B cell (primary cell): ENCODE measurements around the gene NCOA7. TPM values are rescaled to one million over a fixed set of nuclear protein-coding genes. Genes with fewer than 3 reads are reported as not detected.

Experiments
- ATAC-seq: fragments of 200-7000 bp; cut with Tn5 transposase; one replicate; pipeline ENCODE4 v1.10.0; 2021; ENCODE audit warnings: low read depth, mild to moderate bottlenecking, moderate number of reproducible peaks, moderate library complexity
- CTCF ChIA-PET: fragments of 350-600 bp; sonication (Branson Sonifier 250); formaldehyde crosslinking; loops from one replicate; lab custom pipeline; 2021; ENCODE audit warnings: antibody characterized with exemption, inconsistent platforms; lab: Charles Lee
- POLR2A ChIA-PET: fragments of 350-600 bp; sonication (Branson Sonifier 250); formaldehyde crosslinking; loops from one replicate; lab custom pipeline; 2021; ENCODE audit warnings: antibody characterized with exemption; lab: Charles Lee
- DNase-seq: peaks from one replicate; pipeline ENCODE4 v3.0.0; 2013
- H2AFZ ChIP-seq: 2 replicates; pipeline ENCODE4 v1.6.1; 2012; ENCODE audit warnings: mild to moderate bottlenecking, low read depth, low read length; ENCODE audit not compliant: insufficient read depth, poor library complexity, severe bottlenecking
- H3K27ac ChIP-seq, 2 donors: 1 replicate in 1 of 2; 2 replicates in 1 of 2; pipeline ENCODE4 v1.5.1; 2012 to 2013; ENCODE audit warnings: low read length in 2 of 2, mild to moderate bottlenecking in 2 of 2, moderate library complexity in 1 of 2
- H3K27me3 ChIP-seq, 4 experiments: fragments of 200-600 bp in 1 of 4; sonication (generic) in 1 of 4; replicated peaks in 1 of 4; 1 replicate in 2 of 4; 2 replicates in 2 of 4; pipeline versions ENCODE4 v1.6.1 to v1.7.0; 2013 to 2016; ENCODE audit warnings: low read length in 3 of 4, mild to moderate bottlenecking in 2 of 4, mixed read lengths in 1 of 4, moderate library complexity in 1 of 4; ENCODE audit not compliant: insufficient read depth in 4 of 4, control insufficient read depth in 3 of 4; ENCODE audit errors: control extremely low read depth in 1 of 4
- H3K36me3 ChIP-seq, 2 experiments: replicated peaks in 1 of 2; 1 replicate in 1 of 2; 2 replicates in 1 of 2; pipeline versions ENCODE4 v1.6.1 to v1.7.1; 2013; ENCODE audit warnings: low read length in 1 of 2; ENCODE audit not compliant: insufficient read depth in 2 of 2, control insufficient read depth in 1 of 2; ENCODE audit errors: control extremely low read depth in 1 of 2, extremely low read depth in 1 of 2
- H3K4me1 ChIP-seq, 2 donors: fragments of 200-600 bp in 1 of 2; sonication (generic) in 1 of 2; 1 replicate in 1 of 2; 2 replicates in 1 of 2; pipeline versions ENCODE4 v1.5.1 to v1.6.1; 2013 to 2017; ENCODE audit warnings: low read length in 2 of 2; ENCODE audit not compliant: control insufficient read depth in 2 of 2, insufficient read depth in 2 of 2
- H3K4me2 ChIP-seq: replicated peaks from 2 replicates; pipeline ENCODE3; 2012; ENCODE audit warnings: mild to moderate bottlenecking, low read depth, low read length; ENCODE audit not compliant: poor library complexity, severe bottlenecking
- H3K4me3 ChIP-seq, 5 experiments: fragments of 200-600 bp in 1 of 5; sonication (generic) in 1 of 5; 1 replicate in 3 of 5; 2 replicates in 2 of 5; pipeline versions ENCODE4 v1.5.1 to v1.7.0; 2011 to 2016; ENCODE audit warnings: low read length in 4 of 5, mild to moderate bottlenecking in 4 of 5, low read depth in 2 of 5, control low read depth in 1 of 5, moderate library complexity in 1 of 5; ENCODE audit not compliant: insufficient read depth in 1 of 5; ENCODE audit errors: control extremely low read depth in 1 of 5, extremely low read depth in 1 of 5
- H3K79me2 ChIP-seq: fragments of 200-600 bp; sonication (generic); one replicate; pipeline ENCODE4 v1.6.0; 2016; ENCODE audit warnings: low read length; ENCODE audit not compliant: control insufficient read depth, insufficient read depth
- H3K9ac ChIP-seq: fragments of 200-600 bp; sonication (generic); 2 replicates; pipeline ENCODE4 v1.6.1; 2017; ENCODE audit warnings: mild to moderate bottlenecking, low read length, moderate library complexity
- H3K9me3 ChIP-seq, 3 donors: one replicate each; pipeline versions ENCODE4 v1.6.1 to v1.7.1; 2013; ENCODE audit warnings: low read length in 2 of 3; ENCODE audit not compliant: control insufficient read depth in 2 of 3, insufficient read depth in 1 of 3; ENCODE audit errors: control extremely low read depth in 1 of 3
- H4K20me1 ChIP-seq: 2 replicates; pipeline ENCODE4 v1.6.0; 2012; ENCODE audit warnings: mild to moderate bottlenecking, low read length; ENCODE audit not compliant: insufficient read depth, control insufficient read depth, poor library complexity, severe bottlenecking
- H3K27ac Mint-ChIP-seq: one replicate; pipeline ENCODE4 v1.8.0; 2021; ENCODE audit warnings: mixed read lengths
- H3K27me3 Mint-ChIP-seq: one replicate; pipeline ENCODE4 v1.8.0; 2021; ENCODE audit warnings: mixed read lengths
- H3K4me1 Mint-ChIP-seq: one replicate; pipeline ENCODE4 v1.8.0; 2021; ENCODE audit warnings: mixed read lengths
- H3K4me3 Mint-ChIP-seq: one replicate; pipeline ENCODE4 v1.8.0; 2021; ENCODE audit warnings: mixed read lengths
- H3K9me3 Mint-ChIP-seq: one replicate; pipeline ENCODE4 v1.8.0; 2022; ENCODE audit warnings: mixed read lengths; ENCODE audit not compliant: insufficient read depth
- CTCF ChIP-seq: fragments of 200-600 bp; IDR thresholded peaks from one replicate; pipeline ENCODE4 v1.8.0; 2022; ENCODE audit warnings: antibody characterized with exemption, mild to moderate bottlenecking
- EZH2 ChIP-seq: IDR thresholded peaks from 2 replicates; pipeline ENCODE4 v1.6.1; 2012; ENCODE audit warnings: borderline replicate concordance, low read depth, mild to moderate bottlenecking, moderate library complexity, low read length; ENCODE audit not compliant: insufficient read depth, poor library complexity, severe bottlenecking
- WGBS: methylation state at CpG from one replicate; pipeline ENCODE4 v1.1.5; 2013; ENCODE audit warnings: missing lambda C conversion rate; ENCODE audit not compliant: insufficient coverage; 5-methylcytosine and 5-hydroxymethylcytosine counted together
- intact Hi-C: fragments of 100-400 bp; cut with micrococcal nuclease; formaldehyde crosslinking; loops from one replicate; pipeline ENCODE4 v1.10.0; 2022
- polyA plus RNA-seq: library from polyadenylated mRNA; depleted of rRNA; stranded (reverse); fragments of >200 nt; gene quantifications from 2 replicates; pipeline ENCODE4 v1.2.3, GENCODE V29; 2012
- total RNA-seq, 2 donors: library from RNA; stranded (reverse); fragments of 120-200 nt in 1 of 2; gene quantifications; 1 replicate in 1 of 2; 2 replicates in 1 of 2; pipeline versions ENCODE4 v1.2.3 to v1.2.4, GENCODE V29; 2013 to 2022

NCOA7 gene
- total and polyA plus RNA-seq, 2 donors (not counting 1 experiment from before 2014, with no cell fraction given), result 10.9 to 27.4 TPM

DNA sequence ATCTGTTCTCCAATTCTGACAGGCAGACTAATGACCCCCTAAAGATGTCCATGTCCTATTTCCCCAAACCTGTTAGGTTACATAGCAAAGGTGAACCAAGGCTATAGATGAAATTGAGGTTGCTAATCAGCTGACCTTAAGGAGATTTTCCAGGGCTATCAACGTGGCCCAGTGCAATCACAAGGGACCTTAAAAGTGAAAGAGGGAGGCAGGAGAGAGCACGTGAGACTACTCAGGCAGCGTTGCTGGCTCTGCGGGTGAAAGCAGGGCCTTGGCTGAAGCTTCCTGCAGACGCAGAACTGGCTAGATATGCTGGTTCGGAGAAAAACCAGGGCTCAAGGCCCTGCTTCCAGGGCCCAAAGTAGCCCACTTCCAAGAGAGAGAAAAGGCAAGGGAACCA, 78.7 kb downstream of the NCOA7 start:
- H3K27me3 ChIP-seq, result no peaks in the 10 kb centered on the region
- H3K9ac ChIP-seq, result no peak overlapping the region
- H2AFZ ChIP-seq, result no peak overlapping the region
- Mint-ChIP-seq H3K9me3 (no peaks in the 10 kb centered on the region), H3K27ac (no peak overlapping the region), H3K27me3 (no peaks in the 10 kb centered on the region), H3K4me1 (no peaks in the 10 kb centered on the region), H3K4me3 (no peak overlapping the region)
- no peak overlapping the region for H3K27ac ChIP-seq
- no peak for TF ChIP-seq CTCF
- TF ChIP-seq EZH2, result no peak
- 97% methylated on average over 6 of the region's 6 CpGs for WGBS
- H3K36me3 ChIP-seq, result peaks cover 0 to 4% of the 10 kb centered on the region in 2 experiments
- H3K9me3 ChIP-seq, result no peaks in the 10 kb centered on the region
- DNase-seq, result no peak
- no peaks in the 10 kb centered on the region for H3K4me1 ChIP-seq
- no peaks in the 10 kb centered on the region for H3K79me2 ChIP-seq
- no peak overlapping the region for H3K4me3 ChIP-seq
- H4K20me1 ChIP-seq, result no peaks in the 10 kb centered on the region
- no peak overlapping the region for H3K4me2 ChIP-seq
- ATAC-seq, result no peak
- intact Hi-C loops, result no loop called here
- ChIA-PET POLR2A (no interaction called here), CTCF (no interaction called here)

GRCh38 chr6:125871365-125871764, 80.6 kb downstream of the NCOA7 start:
- Mint-ChIP-seq H3K27me3 (no peaks in the 10 kb centered on the region), H3K27ac (no peak overlapping the region), H3K4me3 (no peak overlapping the region), H3K4me1 (no peaks in the 10 kb centered on the region), H3K9me3 (no peaks in the 10 kb centered on the region)
- ATAC-seq (no peak), DNase-seq (no peak)
- ChIA-PET CTCF (interaction anchor here (2.1 kb wide), 1 partner anchor 79 kb away, joined by 5 read pairs; no protein-coding TSS in a partner anchor), POLR2A (no interaction called here)
- Histone ChIP-seq H3K4me1 (no peaks in the 10 kb centered on the region), H2AFZ (no peak overlapping the region), H3K79me2 (no peaks in the 10 kb centered on the region), H4K20me1 (no peaks in the 10 kb centered on the region), H3K4me3 (no peak overlapping the region), H3K4me2 (no peak overlapping the region), H3K27me3 (no peaks in the 10 kb centered on the region), H3K36me3 (peaks cover 0 to 4% of the 10 kb centered on the region in 2 experiments), H3K9me3 (no peaks in the 10 kb centered on the region), H3K27ac (no peak overlapping the region), H3K9ac (no peak overlapping the region)
- TF ChIP-seq CTCF, result no peak
- TF ChIP-seq EZH2, result no peak
- intact Hi-C loops, result no loop called here
